NB4 (cell line): ENCODE measurements around the gene SIL1.

Experiments
- DNase-seq: peaks from one replicate; pipeline ENCODE4 v3.0.0; 2010; ENCODE audit warnings: low read depth
- H3K4me3 ChIP-seq: one replicate; pipeline ENCODE4 v1.5.1; 2011; ENCODE audit warnings: mild to moderate bottlenecking, low read depth, low read length, moderate library complexity
- MYC ChIP-seq: IDR thresholded peaks from 2 replicates; pipeline ENCODE4 v1.6.1; 2011; ENCODE audit warnings: low read depth, low read length
- POLR2A ChIP-seq: IDR thresholded peaks from 2 replicates; pipeline ENCODE4 v1.6.1; 2011; ENCODE audit warnings: mild to moderate bottlenecking; ENCODE audit not compliant: insufficient read length; ENCODE audit errors: extremely low read depth
- TF ChIP-seq, protein P1 (sequence below): IDR thresholded peaks from 2 replicates; pipeline ENCODE4 v1.6.1; 2011; ENCODE audit warnings: low read depth, low read length
- TF ChIP-seq, protein P2 (sequence below): IDR thresholded peaks from one replicate; pipeline ENCODE4 v1.5.1; 2012; ENCODE audit warnings: low read depth, low read length

The SIL1 gene

DNA sequence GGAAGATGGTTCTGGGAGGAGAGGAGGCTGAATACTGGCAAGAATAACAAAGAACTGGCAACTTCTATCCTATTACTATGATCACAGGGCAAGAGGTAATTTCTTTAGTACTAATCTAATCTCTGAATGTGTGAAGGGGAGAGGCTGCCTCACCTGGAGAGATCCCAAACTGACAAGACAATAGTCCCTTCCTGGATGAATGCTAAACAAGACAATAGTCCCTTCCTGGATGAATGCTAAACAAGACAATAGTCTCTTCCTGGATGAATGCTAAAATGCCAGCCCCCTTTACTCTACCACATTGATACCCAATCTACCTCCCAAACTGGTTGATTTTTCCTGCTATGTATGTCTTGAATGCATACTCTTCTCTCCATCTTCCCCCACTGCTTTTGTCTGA is 145.2 kb downstream of the SIL1 start:
- DNase-seq: no peak
- no peak overlapping the region for H3K4me3 ChIP-seq
- TF ChIP-seq, protein P1, sequence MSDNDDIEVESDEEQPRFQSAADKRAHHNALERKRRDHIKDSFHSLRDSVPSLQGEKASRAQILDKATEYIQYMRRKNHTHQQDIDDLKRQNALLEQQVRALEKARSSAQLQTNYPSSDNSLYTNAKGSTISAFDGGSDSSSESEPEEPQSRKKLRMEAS: no peak
- TF ChIP-seq POLR2A: no peak
- no peak for TF ChIP-seq MYC
- TF ChIP-seq, protein P2, sequence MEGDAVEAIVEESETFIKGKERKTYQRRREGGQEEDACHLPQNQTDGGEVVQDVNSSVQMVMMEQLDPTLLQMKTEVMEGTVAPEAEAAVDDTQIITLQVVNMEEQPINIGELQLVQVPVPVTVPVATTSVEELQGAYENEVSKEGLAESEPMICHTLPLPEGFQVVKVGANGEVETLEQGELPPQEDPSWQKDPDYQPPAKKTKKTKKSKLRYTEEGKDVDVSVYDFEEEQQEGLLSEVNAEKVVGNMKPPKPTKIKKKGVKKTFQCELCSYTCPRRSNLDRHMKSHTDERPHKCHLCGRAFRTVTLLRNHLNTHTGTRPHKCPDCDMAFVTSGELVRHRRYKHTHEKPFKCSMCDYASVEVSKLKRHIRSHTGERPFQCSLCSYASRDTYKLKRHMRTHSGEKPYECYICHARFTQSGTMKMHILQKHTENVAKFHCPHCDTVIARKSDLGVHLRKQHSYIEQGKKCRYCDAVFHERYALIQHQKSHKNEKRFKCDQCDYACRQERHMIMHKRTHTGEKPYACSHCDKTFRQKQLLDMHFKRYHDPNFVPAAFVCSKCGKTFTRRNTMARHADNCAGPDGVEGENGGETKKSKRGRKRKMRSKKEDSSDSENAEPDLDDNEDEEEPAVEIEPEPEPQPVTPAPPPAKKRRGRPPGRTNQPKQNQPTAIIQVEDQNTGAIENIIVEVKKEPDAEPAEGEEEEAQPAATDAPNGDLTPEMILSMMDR: no peak

DNA sequence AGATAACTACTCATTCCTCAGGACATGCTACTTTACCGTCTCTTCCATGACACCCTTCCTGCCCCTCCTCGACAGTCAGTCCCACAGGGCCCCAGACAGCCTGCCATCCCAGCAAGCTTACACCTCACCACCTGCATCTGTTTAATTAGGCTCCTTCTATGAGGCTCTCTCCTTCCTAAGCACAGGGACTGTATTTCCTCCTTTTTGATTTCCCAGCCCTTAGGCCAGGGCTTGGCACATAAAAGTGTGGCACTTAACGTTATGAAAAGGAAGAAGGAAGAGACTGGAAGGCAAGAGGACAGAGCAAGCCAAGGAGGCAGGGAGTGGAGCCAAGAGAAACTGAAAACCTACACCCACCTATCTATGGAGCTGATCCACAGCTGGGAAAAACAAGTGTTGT is 146.8 kb downstream of the SIL1 start:
- H3K4me3 ChIP-seq: no peak overlapping the region
- no peak for DNase-seq
- TF ChIP-seq MYC (no peak), POLR2A (no peak)
- TF ChIP-seq, protein P1: no peak
- TF ChIP-seq, protein P2: no peak

DNA sequence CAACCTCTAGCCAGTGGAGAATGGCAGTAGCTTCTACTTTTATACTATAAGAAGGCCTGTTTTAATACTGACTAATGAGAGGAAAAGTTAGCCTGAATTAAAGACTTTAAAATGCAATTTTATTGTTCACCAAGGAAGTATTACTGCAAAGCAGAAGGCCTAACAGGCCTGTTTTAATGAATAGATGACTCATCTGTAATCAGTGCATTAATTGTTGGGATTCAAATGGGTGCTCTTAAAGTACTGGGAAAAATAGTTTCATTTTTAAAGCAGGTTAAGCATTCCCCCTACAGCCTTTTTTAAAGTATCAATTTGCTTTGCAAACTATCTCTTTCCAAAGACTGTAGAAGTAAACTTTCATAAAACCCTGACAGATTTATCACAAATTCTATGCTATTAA is 147.7 kb downstream of the SIL1 start:
- DNase-seq: no peak
- H3K4me3 ChIP-seq: no peak overlapping the region
- TF ChIP-seq MYC: no peak
- TF ChIP-seq, protein P1: no peak
- no peak for TF ChIP-seq POLR2A
- TF ChIP-seq, protein P2: no peak

DNA sequence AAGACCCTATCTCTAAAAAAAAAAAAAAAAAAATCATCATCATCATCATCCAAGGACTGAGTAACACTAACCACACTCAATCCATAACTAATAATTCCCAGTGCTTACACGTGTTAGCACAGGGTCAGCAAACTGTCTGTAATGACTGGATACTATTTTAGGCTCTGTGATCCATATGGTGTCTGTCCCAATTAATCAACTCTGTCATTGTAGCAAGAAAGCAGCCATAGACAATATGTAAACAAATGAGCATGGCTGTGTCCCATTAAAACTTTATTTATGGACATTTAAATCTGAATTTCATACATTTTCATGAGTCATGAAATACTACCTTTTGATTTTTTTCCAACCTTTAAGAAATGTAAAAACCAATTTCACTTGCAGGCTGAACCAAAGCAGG is 148.4 kb downstream of the SIL1 start:
- no peak overlapping the region for H3K4me3 ChIP-seq
- DNase-seq: no peak
- TF ChIP-seq POLR2A: no peak
- TF ChIP-seq, protein P1: no peak
- TF ChIP-seq, protein P2: no peak
- TF ChIP-seq MYC: no peak

DNA sequence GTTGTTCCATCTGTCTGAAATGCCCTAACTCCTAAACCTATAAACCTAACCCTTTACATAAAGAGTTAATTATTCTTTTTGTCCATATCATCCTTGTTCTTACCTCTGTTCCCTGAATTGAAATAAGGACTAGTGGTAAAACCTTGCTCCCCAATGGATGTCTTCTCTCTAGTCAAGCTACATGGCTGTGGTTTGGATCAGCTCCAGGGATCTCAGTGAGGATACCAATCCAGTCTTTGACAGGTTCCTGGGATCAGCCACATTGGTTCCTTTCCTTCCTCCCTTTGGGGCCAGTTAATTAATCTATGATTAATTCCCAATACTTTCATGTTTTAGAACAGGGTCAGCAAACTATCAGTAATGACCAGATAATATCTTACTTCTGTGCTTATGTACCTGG is 151.6 kb downstream of the SIL1 start:
- no peak for DNase-seq
- no peak overlapping the region for H3K4me3 ChIP-seq
- TF ChIP-seq, protein P1: no peak
- TF ChIP-seq MYC (no peak), POLR2A (no peak)
- TF ChIP-seq, protein P2: no peak
